NOMO-1 treated with dmso at 0.1 percent for 144 hours (cell line): ENCODE measurements around the gene XYLT1.
"Not testable (repeated sequence)": the region's sequence is repeated elsewhere in the genome, so short reads cannot be mapped to it uniquely, and the experiment has no call there.

Experiments
- DNase-seq: peaks from one replicate; lab custom pipeline; 2025; ENCODE audit not compliant: unreplicated experiment; lab: John Stamatoyannopoulos, UW

The XYLT1 gene

GRCh38 chr16:17313793-17314547, 156.8 kb downstream of the XYLT1 start:
- DNase-seq: no peak

DNA sequence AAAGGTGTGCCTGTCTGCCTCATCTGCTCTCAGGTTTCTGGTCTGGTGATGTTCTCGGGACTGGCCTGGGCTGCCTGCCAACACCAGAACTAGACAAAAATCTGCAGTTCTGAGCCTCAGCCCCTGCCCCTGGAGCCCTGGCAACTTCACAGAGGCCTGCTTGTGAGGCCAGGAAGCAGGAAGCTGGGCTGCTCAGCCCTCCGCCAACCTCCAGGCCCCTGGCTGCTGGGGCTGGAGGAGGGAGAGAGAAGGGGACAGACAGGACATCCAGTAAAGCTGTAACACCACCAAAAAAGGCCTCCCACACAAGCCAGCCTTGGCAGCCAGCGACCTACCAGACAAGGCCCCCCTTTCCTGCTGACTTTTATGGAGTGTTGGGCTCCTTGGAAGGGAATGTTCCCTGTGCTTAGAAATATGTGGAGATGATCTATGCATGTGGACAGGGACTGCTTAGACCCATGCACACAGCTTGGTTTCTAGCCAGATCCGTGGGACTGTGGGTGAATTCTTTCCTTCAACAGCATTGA, 157.6 kb downstream of the XYLT1 start:
- no peak for DNase-seq

- no peak for DNase-seq
Measured at GRCh38 chr16:17312094-17312710, 158.6 kb downstream of the XYLT1 start.

DNA sequence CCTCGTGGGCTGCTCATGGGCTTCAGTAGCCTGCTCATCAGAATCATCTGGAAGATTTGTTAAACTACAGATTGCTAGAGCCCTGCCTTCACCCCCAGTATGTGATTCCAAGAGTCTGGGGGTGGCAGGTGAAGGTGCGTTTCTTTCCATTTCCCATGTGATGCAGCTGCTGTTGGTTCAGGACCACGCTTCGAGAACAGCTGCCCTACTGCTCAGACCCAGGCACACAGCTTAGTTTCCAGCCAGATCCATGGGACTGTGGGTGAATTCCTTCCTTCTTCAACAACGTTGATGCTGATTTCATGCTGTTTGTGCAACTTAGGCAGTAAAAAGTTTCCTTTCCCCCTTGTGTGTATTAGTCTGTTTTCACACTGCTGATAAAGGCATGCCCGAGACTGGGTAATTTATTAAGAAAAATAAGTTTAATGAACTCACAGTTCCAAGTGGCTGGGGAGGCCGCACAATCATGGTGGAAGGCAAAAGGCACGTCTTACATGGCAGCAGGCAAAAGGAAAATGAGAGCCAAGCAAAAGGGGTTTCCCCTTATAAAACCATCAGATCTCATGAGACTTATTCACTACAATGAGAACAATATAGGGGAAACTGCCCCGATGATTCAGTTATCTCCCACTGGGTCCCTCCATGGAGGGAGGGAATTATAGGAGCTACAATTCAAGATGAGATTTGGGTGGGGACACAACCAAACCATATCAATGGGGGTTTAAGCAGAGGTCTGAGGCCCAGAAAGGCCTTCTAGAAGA, 159.2 kb downstream of the XYLT1 start:
- no peak for DNase-seq

- no peak for DNase-seq
Measured at GRCh38 chr16:17309510-17309909, 161.2 kb downstream of the XYLT1 start.

GRCh38 chr16:17308186-17308585, 162.6 kb downstream of the XYLT1 start:
- DNase-seq: no peak

DNA sequence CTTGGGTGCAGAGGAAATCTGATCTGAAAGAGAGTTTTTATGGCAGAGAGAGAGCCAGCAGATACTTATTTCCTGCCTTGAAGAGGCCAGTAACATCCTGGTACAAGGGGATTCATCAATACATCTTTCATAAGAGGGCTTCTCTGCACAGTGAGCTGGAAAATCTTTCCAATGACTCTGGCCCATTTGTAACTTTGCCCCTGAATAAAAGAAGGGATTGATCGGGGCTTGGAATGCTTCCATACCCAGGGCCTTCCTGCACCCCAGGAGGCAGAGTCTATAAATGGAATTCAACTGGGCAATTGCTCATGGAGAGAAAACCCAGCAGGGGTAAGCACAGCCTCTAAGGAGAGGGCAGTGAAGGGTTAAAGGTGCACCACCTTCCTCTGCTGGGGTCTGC, 163.3 kb downstream of the XYLT1 start:
- no peak for DNase-seq

- no peak for DNase-seq
Measured at GRCh38 chr16:17306745-17307144, 164.0 kb downstream of the XYLT1 start.

DNA sequence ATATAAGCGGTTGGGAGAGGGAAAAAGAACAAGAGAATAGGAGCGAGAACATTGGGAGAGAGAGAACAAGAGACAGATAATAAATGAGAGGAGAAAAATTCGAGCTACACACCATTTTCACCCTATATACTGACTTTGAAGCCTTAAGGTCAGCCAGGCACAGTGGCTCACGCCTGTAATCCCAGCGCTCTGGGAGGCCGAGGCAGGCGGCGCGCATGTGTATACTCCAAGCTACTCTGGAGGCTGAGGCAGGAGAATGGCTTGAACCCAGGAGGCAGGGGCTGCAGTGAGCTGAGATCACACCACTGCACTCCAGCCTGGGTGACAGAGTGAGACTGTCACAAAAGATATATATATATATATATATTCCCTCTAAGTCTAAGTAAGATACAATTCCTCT, 164.5 kb downstream of the XYLT1 start:
- not testable (repeated sequence) for DNase-seq

- no peak for DNase-seq
Measured at GRCh38 chr16:17305694-17306093, 165.1 kb downstream of the XYLT1 start.

- no peak for DNase-seq
Measured at GRCh38 chr16:17304491-17305119, 166.2 kb downstream of the XYLT1 start.

- DNase-seq: no peak
Measured at GRCh38 chr16:17304106-17304490, 166.7 kb downstream of the XYLT1 start.

DNA sequence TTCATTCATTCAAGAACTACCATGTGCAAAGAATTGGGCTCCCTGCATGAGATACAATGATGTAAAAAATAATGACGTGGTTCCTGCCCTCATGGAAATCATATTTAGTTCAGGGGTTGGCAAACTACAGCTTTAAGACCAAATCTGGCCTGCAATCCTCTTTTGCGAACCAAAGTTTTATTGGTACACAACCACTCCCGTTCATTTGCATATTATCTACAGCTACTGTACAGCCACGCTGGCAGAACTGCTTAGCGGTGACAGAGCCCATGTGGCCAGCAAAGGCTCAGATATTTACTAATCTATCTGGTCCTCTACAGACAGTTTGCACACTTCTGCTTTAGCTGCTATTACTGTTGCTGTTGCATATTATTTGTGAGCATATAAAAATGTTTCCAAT, 167.7 kb downstream of the XYLT1 start:
- DNase-seq: peak; percentile 9

GRCh38 chr16:17302620-17303019, 168.1 kb downstream of the XYLT1 start:
- peak; percentile 53 for DNase-seq

DNA sequence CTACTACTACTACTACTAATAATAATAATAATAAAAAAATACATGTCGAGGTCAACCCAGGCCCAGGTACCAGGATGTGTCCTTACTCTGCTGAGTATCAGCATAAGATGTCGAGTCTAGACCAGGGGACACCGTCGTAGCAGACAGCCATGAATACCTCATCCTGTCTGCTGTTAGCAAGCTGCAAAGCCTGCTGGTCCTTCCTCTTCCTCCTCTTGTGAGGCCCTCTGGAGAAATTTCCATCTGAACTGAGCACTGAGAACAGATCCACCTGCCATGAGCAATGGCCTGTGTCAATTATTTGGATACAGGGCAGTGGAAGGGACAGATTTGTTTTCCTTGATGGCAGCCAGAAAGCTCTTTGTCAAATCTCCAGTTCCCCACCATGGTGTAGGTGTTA, 168.5 kb downstream of the XYLT1 start:
- DNase-seq: no peak

GRCh38 chr16:17301593-17302135, 169.1 kb downstream of the XYLT1 start:
- DNase-seq: peak; percentile 34

DNA sequence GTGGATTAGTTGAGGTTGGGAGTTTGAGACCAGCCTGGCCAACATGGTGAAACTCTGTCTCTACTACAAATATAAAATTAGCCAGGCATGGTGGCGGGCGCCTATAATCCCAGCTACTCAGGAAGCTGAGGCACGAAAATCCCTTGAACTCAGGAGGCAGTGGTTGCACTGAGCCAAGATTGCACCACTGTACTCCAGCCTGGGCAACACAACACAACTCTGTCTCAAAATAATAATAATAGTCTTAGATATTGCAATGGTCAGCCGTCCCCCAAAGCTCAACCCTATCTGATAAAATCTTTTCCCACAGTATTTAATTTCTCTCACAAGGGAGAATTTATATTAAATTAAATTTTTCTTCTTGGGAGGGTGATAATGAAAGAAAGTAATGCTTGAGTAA, 169.6 kb downstream of the XYLT1 start:
- DNase-seq: no peak

DNA sequence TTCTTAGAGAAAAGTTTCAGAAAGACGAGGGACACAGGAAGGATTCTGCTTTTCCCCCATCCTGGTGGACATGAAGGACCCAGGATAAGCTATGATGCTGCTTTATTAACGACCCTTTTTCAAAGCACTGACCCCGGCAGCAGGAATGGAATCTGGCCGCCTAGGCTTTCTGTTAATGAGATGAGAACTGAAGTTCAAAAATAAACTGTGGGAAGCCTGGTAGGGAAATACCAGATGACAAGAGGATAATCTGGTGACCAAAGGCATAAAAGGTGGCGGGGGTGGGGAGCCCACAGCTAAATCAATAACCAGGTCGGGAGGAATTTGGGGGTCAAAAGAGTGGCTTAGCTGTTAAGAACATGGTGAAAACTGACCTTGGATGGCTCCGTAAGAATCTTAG, 171.0 kb downstream of the XYLT1 start:
- DNase-seq: no peak

DNA sequence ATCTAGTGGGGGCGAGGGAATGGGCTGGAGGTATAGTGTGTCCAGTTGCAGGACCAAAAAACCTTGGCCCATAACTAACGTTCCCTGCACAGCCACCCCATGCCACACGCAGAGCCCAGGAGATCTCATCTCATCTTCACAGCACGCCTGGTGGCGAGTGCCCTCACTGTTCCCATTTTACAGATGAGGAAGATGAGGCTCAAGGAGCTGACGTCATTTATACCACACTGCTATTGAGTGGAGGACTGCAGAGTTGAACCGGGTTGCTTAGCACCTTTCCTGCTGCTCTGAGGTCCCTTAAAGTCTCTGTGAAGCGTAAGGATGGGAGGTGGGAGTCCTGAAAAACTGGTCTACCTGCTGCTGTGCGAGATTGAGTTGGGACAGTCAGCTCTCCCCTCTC, 172.5 kb downstream of the XYLT1 start:
- DNase-seq: no peak

DNA sequence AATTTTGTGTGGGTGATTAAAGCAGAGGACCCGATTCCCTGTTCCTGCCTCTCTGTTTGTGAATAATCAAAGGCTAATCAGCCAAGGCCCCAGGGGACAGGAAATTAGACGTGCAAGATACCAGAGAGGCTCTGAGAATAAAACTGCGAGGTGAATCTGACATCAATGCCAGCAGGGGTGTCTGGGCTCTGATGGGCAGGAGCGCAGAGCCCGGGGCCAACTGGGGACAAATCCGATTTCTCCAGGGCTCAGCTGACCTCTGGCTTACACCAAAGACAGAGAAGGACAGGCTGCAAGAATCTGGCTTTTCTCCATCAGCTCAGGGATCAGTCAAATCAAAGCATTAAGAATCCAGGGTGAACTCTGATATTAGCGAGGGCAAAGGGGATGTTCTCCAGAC, 174.3 kb downstream of the XYLT1 start:
- DNase-seq: no peak

- DNase-seq: no peak
Measured at GRCh38 chr16:17295948-17296347, 174.8 kb downstream of the XYLT1 start.
